Neural progenitor cell (in vitro differentiated cells): ENCODE measurements around the gene PCYOX1L.

Experiments used
- CTCF ChIP-seq: fragments of 200-600 bp; sonication (generic); IDR thresholded peaks from 2 replicates; pipeline ENCODE4 v1.5.1; 2017; ENCODE audit warnings: antibody characterized with exemption, mild to moderate bottlenecking
- EZH2 ChIP-seq: fragments of 200-600 bp; sonication (generic); IDR thresholded peaks from 2 replicates; pipeline ENCODE4 v1.6.1; 2017; ENCODE audit warnings: antibody characterized with exemption, mild to moderate bottlenecking, moderate library complexity
- EZH2phosphoT487 ChIP-seq: fragments of 200-600 bp; sonication (generic); IDR thresholded peaks from 2 replicates; pipeline ENCODE4 v1.6.1; 2017; ENCODE audit warnings: antibody characterized with exemption

DNA sequence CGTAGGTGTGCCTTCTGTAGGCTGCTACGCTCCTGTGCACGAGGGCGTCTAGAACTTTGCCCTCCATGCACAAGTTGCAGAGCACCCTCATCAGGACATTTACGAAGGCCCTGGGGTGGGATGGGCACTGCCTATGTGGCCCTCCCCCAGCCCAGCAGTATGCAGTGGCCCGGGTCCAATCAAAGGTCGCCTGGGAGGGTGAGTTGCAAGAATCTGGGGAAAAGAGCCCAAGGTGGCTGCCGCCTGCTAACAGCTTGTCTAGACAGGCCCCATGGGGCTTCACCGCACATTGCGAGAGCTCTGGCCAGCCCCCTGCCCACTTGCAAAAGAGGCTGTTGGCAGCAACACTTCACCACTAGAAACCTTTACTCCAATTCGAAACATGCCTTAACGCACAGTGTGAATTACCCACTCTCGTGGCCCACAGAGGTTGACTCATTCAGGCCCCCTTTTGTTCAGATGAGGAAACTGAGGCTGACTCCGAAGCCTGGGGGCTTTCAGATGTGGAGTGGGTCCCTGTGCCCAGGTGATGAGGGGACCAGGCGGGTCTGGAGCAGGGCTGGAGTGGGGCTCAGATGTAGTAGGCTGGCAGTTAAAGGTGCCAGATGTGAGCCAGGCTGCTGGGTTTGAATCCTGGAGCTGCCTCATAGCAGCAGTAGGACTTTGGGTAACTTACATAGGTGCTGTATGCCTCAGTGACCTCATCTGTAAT is 53.0 kb downstream of the PCYOX1L start:
- no peak for TF ChIP-seq EZH2
- TF ChIP-seq CTCF = no peak
- TF ChIP-seq EZH2phosphoT487 = no peak
